NCI-H345 (cell line): Measurements from ENCODE around the gene SDC4.

Source experiments
- DNase-seq: peaks from one replicate; lab custom pipeline; 2025; lab: John Stamatoyannopoulos, UW

The SDC4 gene

GRCh38 chr20:45318386-45318939 is 29.8 kb downstream of the SDC4 start:
- no peak for DNase-seq

- no peak for DNase-seq
Observed at GRCh38 chr20:45317826-45318225, 30.4 kb downstream of the SDC4 start.

GRCh38 chr20:45316150-45317080 is 31.8 kb downstream of the SDC4 start:
- DNase-seq = no peak

GRCh38 chr20:45315672-45316071 is 32.6 kb downstream of the SDC4 start:
- DNase-seq = no peak

GRCh38 chr20:45313943-45314342 is 34.3 kb downstream of the SDC4 start:
- DNase-seq = no peak

GRCh38 chr20:45313065-45313695 is 35.0 kb downstream of the SDC4 start:
- DNase-seq = no peak

- DNase-seq = no peak
Observed at GRCh38 chr20:45312241-45312640, 36.0 kb downstream of the SDC4 start.

- DNase-seq = no peak
Observed at GRCh38 chr20:45311589-45312211, 36.5 kb downstream of the SDC4 start.

GRCh38 chr20:45309075-45309474 is 39.1 kb downstream of the SDC4 start:
- DNase-seq = no peak

- DNase-seq = no peak
Observed at GRCh38 chr20:45308117-45308778, 40.0 kb downstream of the SDC4 start, which contains the start of gene MATN4. Gene MATN4 (minus strand): TSS chr20:45308299. CDS start chr20:45305582, 2,717 bp downstream.

- DNase-seq = no peak
Observed at GRCh38 chr20:45307076-45307640, 41.1 kb downstream of the SDC4 start.

GRCh38 chr20:45306431-45306982 is 41.7 kb downstream of the SDC4 start, which contains the start of gene RBPJL:
Gene RBPJL (plus strand): TSS chr20:45306840. CDS start chr20:45306923, 83 bp downstream.
- DNase-seq = no peak

GRCh38 chr20:45305262-45305661 is 43.0 kb downstream of the SDC4 start:
- DNase-seq = no peak

GRCh38 chr20:45304464-45304999 is 43.7 kb downstream of the SDC4 start:
- DNase-seq = no peak

GRCh38 chr20:45303586-45304463 is 44.4 kb downstream of the SDC4 start:
- DNase-seq = no peak

GRCh38 chr20:45301824-45302271 is 46.4 kb downstream of the SDC4 start:
- DNase-seq = no peak

GRCh38 chr20:45300961-45301360 is 47.3 kb downstream of the SDC4 start:
- DNase-seq = peak; percentile 12

- no peak for DNase-seq
Observed at GRCh38 chr20:45299786-45300185, 48.4 kb downstream of the SDC4 start.

GRCh38 chr20:45297786-45298497 is 50.3 kb downstream of the SDC4 start:
- no peak for DNase-seq
